NT2/D1 (cell line): Measurements from ENCODE around the gene NSUN2.

Experiments
- DNase-seq: peaks from one replicate; pipeline ENCODE4 v3.0.0-alpha.2; 2011; ENCODE audit warnings: low read depth, low spot score
- H3K27me3 ChIP-seq: 2 replicates; pipeline ENCODE4 v1.6.0; 2011; ENCODE audit warnings: mild to moderate bottlenecking; ENCODE audit not compliant: insufficient read length, insufficient read depth
- H3K36me3 ChIP-seq: 2 replicates; pipeline ENCODE4 v1.6.1; 2011; ENCODE audit warnings: mild to moderate bottlenecking, low read length, mixed read lengths; ENCODE audit not compliant: insufficient read depth, insufficient read length
- H3K4me1 ChIP-seq: 2 replicates; pipeline ENCODE4 v1.5.1; 2011; ENCODE audit not compliant: insufficient read depth, insufficient read length
- H3K4me3 ChIP-seq: 2 replicates; pipeline ENCODE4 v1.5.1; 2011; ENCODE audit warnings: low read depth; ENCODE audit not compliant: insufficient read length
- H3K9ac ChIP-seq: 2 replicates; pipeline ENCODE4 v1.6.0; 2011; ENCODE audit warnings: low read depth; ENCODE audit not compliant: insufficient read length
- H3K9me3 ChIP-seq: 2 replicates; pipeline ENCODE4 v1.5.1; 2011; ENCODE audit warnings: mild to moderate bottlenecking, low read length; ENCODE audit not compliant: insufficient read depth
- SUZ12 ChIP-seq: IDR thresholded peaks from 2 replicates; pipeline ENCODE4 v1.6.1; 2011; ENCODE audit not compliant: insufficient read length, insufficient read depth; ENCODE audit errors: extremely low read depth
- YY1 ChIP-seq: IDR thresholded peaks from 2 replicates; pipeline ENCODE4 v1.6.1; 2011; ENCODE audit not compliant: insufficient read length, insufficient read depth
- ZNF274 ChIP-seq: IDR thresholded peaks from 2 replicates; pipeline ENCODE4 v1.6.1; 2011; ENCODE audit warnings: mild to moderate bottlenecking, low read depth, low read length

NSUN2 gene

DNA sequence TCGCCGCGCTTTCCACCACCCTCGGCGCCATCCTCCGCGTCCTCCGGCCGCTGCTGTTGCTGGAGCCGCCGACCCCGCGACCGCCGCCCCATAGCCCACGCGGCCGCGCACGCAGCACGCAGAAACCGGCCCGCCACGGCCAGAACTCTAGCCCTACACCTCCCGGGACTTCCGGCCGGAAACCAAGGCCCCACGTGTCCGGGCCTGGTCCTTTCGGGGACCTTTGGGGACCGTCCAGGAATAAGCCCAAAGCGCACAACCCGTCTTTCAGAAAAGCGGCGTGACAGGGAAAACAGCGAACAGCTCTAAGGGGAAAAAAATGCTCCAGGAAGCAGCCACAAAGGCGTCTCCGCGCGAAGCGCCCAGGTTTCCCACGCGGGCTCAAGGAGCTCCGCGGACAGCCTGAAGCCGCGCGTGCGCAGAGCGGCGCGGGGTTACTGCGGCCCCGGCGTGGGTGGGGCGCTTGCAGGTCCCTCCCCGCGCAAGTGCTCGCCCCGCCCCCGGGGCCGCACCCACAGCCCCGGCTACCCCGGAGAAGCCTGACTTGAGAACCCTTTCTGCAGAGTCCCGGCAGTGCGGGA, at the start of gene NSUN2, which contains the start of gene SRD5A1:
NSUN2 (minus strand) TSS at position 157 of the 581 bp plus-strand sequence; CDS start at position 92, 65 bp downstream.
SRD5A1 (plus strand) TSS at position 553 of the 581 bp plus-strand sequence. CDS start 137 bp downstream, outside the sequence.
- peak within 1 kb of the TSS; percentile 93 for H3K9ac ChIP-seq
- H3K27me3 ChIP-seq, result no peaks in the 10 kb centered on the region
- H3K4me3 ChIP-seq, result peak within 1 kb of the TSS; percentile 78
- H3K9me3 ChIP-seq, result no peaks in the 10 kb centered on the region
- no peak for TF ChIP-seq SUZ12
- no peak for TF ChIP-seq ZNF274
- TF ChIP-seq YY1, result no peak
- peak; percentile 75 for DNase-seq
- H3K4me1 ChIP-seq, result peaks cover 4% of the 10 kb centered on the region
- H3K36me3 ChIP-seq, result peaks cover 52% of the 10 kb centered on the region

DNA sequence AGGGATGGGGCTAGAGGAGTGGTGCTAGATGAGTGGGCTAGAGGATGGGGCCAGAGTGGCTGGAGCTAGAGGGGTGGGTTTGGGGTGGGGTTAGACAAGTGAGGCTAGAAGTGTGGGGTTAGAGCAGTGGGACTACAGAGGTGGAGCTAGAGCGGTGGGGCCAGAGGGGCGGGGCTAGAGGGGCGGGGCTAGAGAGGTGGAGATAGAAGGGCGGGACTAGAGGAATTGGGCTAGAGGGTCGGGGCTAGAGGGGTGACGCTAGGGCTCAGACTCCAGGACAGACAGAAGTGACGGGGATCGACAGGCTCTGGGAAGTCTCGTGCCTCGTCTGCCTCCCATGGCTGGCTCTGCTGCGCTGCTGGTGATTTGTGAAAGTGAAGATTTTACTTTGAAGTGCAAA, 49.4 kb upstream of the NSUN2 start:
- TF ChIP-seq ZNF274 (no peak), YY1 (no peak), SUZ12 (no peak)
- no peak for DNase-seq
- H3K9me3 ChIP-seq, result no peaks in the 10 kb centered on the region

DNA sequence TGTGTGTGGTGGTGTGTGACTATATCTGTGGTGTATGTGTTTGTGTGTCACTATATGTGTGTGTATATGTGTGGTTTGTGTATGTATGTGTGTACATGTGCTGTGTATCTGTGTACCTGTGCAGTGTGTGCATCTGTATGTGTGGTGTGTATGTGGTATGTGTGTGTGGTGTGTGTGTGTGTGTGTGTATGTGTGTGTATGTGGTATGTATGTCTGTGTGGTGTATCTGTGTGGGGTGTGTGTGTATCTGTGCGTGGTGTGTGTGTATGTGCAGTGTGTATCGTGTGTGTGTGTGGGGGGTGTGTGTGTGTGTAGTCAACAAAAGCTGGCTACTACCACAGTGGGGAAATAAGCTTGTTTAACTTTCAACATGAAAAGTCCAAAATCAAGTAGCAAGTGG, 48.8 kb upstream of the NSUN2 start:
- H3K4me3 ChIP-seq, result no peak overlapping the region
- no peaks in the 10 kb centered on the region for H3K9me3 ChIP-seq
- H3K27me3 ChIP-seq, result peaks cover 18% of the 10 kb centered on the region
- no peaks in the 10 kb centered on the region for H3K36me3 ChIP-seq
- no peak overlapping the region for H3K9ac ChIP-seq
- H3K4me1 ChIP-seq, result no peaks in the 10 kb centered on the region
- DNase-seq, result no peak
- no peak for TF ChIP-seq ZNF274
- no peak for TF ChIP-seq YY1
- TF ChIP-seq SUZ12, result no peak

More for the DNA sequence above, 49.4 kb upstream of the NSUN2 start:
- H3K4me1 ChIP-seq, result no peaks in the 10 kb centered on the region
- peaks cover 19% of the 10 kb centered on the region for H3K27me3 ChIP-seq
- H3K9ac ChIP-seq, result no peak overlapping the region
- H3K36me3 ChIP-seq, result no peaks in the 10 kb centered on the region
- no peak overlapping the region for H3K4me3 ChIP-seq

DNA sequence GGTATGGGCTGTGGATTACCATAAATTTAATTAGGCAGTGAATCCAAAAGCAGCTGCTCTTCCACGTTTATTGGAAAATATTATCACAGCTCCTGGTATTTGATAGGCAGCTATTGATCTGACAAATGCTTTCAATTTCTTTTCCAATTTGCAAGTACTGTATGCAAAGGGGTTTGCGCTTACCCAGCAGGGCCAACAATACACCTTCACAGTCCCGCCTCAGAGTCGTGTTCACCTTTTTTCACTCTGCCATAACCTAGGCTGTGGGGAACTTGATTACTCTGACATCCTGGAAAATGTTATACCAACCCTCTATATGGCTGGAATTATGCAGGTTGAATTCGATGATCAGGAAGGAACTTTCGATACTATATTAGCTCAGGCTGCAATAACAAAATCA, 48.1 kb upstream of the NSUN2 start:
- Histone ChIP-seq H3K36me3 (no peaks in the 10 kb centered on the region), H3K27me3 (peaks cover 13% of the 10 kb centered on the region), H3K4me1 (no peaks in the 10 kb centered on the region), H3K9ac (no peak overlapping the region), H3K4me3 (no peak overlapping the region), H3K9me3 (peaks cover 5% of the 10 kb centered on the region; the same call in 1 of the 2 replicates)
- no peak for TF ChIP-seq ZNF274
- TF ChIP-seq SUZ12, result no peak
- TF ChIP-seq YY1, result no peak
- DNase-seq, result no peak

DNA sequence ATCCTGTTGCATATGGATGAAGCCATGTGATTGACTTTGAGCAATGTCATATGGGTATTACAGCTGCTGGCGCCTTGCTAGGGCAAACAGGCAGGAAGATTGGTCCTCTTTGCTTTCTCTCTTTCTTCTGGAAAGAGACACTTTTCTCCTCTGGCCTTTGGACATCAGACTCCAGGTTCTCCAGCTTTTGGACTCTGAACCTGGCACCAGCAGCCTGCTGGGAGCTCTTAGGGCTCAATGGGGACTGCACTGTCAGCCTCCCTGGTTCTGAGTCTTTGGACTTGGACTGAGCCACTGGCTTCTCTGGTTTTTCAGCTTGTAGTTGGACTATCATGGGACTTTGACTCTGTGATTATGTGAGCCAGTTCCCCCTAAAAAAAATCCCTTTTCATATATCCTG, 45.5 kb upstream of the NSUN2 start:
- no peak for DNase-seq
- Histone ChIP-seq H3K36me3 (no peaks in the 10 kb centered on the region), H3K9me3 (peaks cover 6% of the 10 kb centered on the region; the same call in 1 of the 2 replicates), H3K27me3 (no peaks in the 10 kb centered on the region), H3K4me1 (no peaks in the 10 kb centered on the region), H3K9ac (no peak overlapping the region), H3K4me3 (no peak overlapping the region)
- no peak for TF ChIP-seq YY1
- no peak for TF ChIP-seq SUZ12
- no peak for TF ChIP-seq ZNF274

DNA sequence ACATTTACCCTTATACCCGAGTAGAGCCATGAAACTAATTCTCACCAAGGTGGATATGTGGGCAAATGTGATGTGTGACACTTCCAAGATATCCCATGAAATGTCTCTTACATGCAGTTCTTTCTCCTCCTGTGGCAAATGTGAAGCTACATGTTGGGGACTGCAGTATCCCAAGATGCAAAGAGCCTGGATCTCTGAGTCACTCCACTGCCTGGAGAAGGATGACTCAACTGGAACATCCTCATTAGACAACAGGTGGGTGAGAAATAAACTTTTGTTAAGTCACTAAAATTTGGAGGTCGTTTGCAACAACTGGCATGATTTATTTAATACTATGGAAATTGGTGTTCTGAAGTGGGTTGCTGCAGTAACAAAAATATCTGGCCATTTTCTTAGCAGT, 43.9 kb upstream of the NSUN2 start:
- H3K36me3 ChIP-seq, result no peaks in the 10 kb centered on the region
- no peak overlapping the region for H3K4me3 ChIP-seq
- no peak for DNase-seq
- peaks cover 6% of the 10 kb centered on the region; the same call in 1 of the 2 replicates for H3K9me3 ChIP-seq
- no peak overlapping the region for H3K9ac ChIP-seq
- TF ChIP-seq YY1 (no peak), ZNF274 (no peak), SUZ12 (no peak)
- no peaks in the 10 kb centered on the region for H3K27me3 ChIP-seq
- H3K4me1 ChIP-seq, result no peaks in the 10 kb centered on the region

DNA sequence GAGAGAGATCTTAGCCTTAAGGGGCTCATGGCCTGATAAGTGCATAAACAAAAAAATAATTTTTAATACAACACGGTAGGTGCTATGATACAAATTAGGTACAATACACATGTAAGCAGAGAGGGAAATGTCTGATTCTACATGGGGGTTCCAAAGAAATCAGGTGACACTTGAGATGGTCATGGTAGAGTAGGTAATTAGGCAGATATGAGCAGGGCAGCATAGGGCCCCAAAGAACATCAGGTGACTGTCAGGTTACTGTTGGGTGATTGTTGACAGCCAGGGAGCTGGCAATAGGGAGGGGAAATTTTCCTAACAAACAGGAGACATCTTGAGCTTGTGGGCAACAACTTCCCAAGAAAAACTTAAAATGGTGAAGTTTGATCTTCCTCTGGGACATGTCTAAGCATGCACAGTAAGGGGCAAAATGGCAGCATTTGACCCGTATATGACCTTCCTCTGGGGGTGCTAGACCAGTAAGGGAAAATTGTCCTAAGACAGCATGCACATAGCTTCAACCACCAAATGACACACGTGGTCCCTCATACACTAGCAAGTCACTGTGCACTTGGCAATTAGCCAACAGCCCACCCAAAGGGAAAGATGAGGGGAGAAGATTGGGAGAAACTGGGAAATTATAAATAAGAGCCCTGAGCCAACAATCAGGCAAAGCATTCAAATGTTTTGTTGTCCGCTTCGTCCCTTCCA, 43.1 kb upstream of the NSUN2 start:
- Histone ChIP-seq H3K4me3 (no peak overlapping the region), H3K36me3 (no peaks in the 10 kb centered on the region), H3K27me3 (no peaks in the 10 kb centered on the region), H3K9ac (no peak overlapping the region), H3K4me1 (no peaks in the 10 kb centered on the region), H3K9me3 (peaks cover 6% of the 10 kb centered on the region; the same call in 1 of the 2 replicates)
- TF ChIP-seq SUZ12 (no peak), ZNF274 (no peak), YY1 (no peak)
- no peak for DNase-seq
